Mononuclear cell (primary cell): Measurements from ENCODE around the gene PRSS38. TPM values are rescaled to one million over a fixed set of nuclear protein-coding genes. Genes with fewer than 3 reads are reported as not detected.
"Not testable (repeated sequence)": the region's sequence is repeated elsewhere in the genome, so short reads cannot be mapped to it uniquely, and the experiment has no call there.

ENCODE experiments used
- H3K27me3 ChIP-seq: 2 replicates; pipeline ENCODE4 v1.6.0; 2011; ENCODE audit warnings: low read length, control low read depth; ENCODE audit not compliant: insufficient read depth
- H3K4me1 ChIP-seq: 2 replicates; pipeline ENCODE4 v1.5.1; 2011; ENCODE audit warnings: mild to moderate bottlenecking, low read length, control low read depth; ENCODE audit not compliant: insufficient read depth
- H3K4me3 ChIP-seq: 2 replicates; pipeline ENCODE4 v1.5.1; 2011; ENCODE audit warnings: mild to moderate bottlenecking, low read length, moderate library complexity
- H3K9me3 ChIP-seq: 2 replicates; pipeline ENCODE4 v1.5.1; 2011; ENCODE audit warnings: low read depth, mild to moderate bottlenecking, control low read depth, low read length
- total RNA-seq: library from RNA; depleted of rRNA; stranded (reverse); fragments of >200 nt; gene quantifications from one replicate; pipeline ENCODE4 v1.2.3, GENCODE V29; 2012

Gene PRSS38
- total RNA-seq, 1 donor = not detected

DNA sequence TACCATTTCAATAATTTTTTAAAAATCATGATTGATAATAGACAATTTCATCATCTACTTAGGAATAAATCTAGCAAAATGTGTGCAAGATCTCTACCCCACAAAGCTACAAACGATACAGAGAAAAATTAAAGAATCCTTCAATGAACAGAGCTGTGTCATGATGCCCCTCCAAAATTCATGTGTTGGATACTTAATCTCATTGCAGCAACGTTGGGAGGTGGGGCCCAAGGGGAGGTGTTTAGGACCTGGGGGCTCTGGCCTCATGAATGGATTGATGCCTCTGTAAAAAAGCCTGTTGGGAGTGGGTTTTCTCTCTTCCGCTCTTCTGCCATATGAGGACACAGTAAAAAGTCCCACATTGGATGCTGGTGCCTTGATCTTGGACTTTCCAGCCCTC is 54.9 kb downstream of the PRSS38 start:
- Histone ChIP-seq H3K27me3 (no peaks in the 10 kb centered on the region), H3K9me3 (no peaks in the 10 kb centered on the region), H3K4me1 (peaks cover 16% of the 10 kb centered on the region), H3K4me3 (no peak overlapping the region)

DNA sequence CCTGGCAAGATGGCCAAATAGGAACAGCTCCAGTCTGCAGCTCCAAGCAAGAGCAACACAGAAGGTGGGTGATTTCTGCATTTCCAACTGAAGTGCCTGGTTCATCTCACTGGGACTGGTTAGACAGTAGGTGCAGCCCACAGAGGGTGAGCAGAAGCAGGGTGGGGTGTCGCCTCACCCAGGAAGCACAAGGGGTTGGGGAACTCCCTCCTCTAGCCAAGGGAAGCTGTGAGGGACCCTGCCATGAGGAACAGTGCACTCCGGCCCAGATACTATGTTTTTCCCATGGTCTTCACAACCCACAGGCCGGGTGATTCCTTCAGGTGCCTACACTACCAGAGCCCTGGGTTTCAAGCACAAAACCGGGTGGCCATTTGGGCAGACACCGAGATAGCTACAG is 56.4 kb downstream of the PRSS38 start:
- H3K9me3 ChIP-seq, H3K27me3 ChIP-seq, H3K4me3 ChIP-seq: not testable (repeated sequence)
- H3K4me1 ChIP-seq = peaks cover 16% of the 10 kb centered on the region

DNA sequence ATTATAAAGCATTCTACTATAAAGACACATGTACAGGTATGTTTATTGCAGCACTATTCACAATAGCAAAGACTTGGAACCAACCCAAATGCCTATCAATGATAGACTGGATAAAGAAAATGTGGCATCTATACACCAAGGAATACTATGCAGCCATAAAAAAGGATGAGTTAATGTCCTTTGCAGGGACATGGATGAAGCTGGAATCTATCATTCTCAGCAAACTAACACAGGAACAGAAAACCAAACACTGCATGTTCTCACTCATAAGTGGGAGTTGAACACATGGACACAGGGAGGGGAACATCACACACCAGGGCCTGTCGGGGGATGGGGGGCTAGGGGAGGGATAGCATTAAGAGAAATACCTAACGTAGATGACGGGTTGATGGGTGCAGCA is 62.3 kb downstream of the PRSS38 start:
- H3K4me3 ChIP-seq, H3K27me3 ChIP-seq, H3K4me1 ChIP-seq, H3K9me3 ChIP-seq: not testable (repeated sequence)

DNA sequence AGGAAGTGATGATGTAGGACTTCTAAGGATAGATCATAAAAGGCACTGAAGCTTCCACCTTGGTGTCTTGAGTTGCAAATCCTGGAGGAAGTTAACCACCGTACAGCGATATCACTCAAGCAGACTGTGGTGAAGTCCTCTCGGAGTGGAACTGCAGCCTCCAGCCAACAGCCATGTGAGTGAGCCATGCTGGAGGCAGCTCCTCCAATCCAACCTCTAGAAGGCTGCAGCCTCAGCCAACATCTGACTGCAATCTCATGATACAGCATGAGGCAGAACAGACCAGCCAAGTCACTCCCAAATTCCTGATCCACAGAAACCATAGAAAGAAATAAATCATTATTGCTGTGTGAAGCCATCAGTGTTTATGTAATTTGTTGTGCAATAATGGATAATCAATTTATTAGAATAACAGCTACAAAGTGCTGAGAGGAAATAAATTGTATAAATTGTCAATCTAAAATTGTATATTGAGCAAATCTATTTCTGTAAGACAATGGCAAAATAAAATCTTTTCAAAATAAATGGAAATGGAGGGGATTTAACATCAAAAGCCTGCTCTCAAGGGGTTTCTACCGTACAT is 65.0 kb downstream of the PRSS38 start:
- H3K27me3 ChIP-seq = no peaks in the 10 kb centered on the region
- no peak overlapping the region for H3K4me3 ChIP-seq
- peaks cover 3% of the 10 kb centered on the region for H3K4me1 ChIP-seq
- H3K9me3 ChIP-seq = no peaks in the 10 kb centered on the region

DNA sequence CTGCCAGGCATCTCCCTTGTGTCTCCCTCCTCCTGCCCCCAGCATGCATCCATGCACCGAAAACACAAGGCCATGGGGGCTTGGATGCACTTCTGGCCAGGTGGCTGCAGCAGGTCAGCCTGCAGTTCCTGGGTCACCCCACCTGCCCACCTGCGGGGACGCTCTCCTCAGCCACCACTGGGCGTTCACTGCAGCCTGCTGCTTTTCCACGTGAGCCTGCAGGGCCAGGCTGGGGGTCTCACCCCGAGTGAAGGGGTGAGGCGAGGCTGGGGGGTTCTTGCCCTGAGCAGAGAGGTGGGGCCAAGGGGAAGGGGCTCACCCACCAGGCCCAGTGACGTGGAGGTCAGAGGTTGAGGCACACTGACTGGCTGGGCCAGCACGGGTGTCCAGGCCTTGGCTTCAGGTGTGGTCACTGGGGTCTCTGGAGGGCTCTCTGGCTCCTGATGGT is 67.6 kb downstream of the PRSS38 start:
- Histone ChIP-seq H3K27me3 (no peaks in the 10 kb centered on the region), H3K9me3 (no peaks in the 10 kb centered on the region), H3K4me1 (peaks cover 21% of the 10 kb centered on the region), H3K4me3 (no peak overlapping the region)

DNA sequence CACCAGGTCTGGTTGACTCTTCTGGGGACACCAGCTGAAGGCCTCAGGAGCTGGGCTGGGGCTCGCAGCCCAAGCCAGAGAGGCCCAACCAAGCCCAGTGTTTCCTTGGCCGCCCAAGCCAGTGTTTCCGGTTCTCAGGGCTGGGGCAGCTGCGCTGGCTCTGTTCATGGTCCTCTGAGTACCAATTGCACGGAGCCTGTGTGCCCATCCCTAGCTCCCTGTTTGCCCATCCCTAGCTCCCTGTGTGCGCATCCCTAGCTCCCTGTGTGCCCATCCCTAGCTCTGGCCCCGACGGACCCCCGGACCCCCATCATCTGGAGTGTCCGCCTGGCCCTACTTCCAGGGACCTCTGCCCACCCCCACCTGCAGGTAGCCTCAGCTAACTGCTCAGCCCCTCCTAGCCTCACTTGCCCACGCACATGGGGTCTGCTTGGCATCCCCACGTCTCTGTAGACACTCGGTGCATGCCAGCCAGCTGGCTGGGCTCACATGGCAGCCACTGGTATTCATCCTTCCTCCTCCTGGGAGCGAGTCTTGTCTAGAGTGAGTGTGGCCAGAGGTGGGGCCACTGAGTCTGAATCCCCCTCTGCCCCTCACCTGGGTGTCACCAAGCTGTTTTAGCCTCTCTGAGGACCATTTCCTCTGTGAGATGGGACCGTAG is 68.3 kb downstream of the PRSS38 start:
- Histone ChIP-seq H3K27me3 (no peaks in the 10 kb centered on the region), H3K4me1 (peaks cover 21% of the 10 kb centered on the region)

DNA sequence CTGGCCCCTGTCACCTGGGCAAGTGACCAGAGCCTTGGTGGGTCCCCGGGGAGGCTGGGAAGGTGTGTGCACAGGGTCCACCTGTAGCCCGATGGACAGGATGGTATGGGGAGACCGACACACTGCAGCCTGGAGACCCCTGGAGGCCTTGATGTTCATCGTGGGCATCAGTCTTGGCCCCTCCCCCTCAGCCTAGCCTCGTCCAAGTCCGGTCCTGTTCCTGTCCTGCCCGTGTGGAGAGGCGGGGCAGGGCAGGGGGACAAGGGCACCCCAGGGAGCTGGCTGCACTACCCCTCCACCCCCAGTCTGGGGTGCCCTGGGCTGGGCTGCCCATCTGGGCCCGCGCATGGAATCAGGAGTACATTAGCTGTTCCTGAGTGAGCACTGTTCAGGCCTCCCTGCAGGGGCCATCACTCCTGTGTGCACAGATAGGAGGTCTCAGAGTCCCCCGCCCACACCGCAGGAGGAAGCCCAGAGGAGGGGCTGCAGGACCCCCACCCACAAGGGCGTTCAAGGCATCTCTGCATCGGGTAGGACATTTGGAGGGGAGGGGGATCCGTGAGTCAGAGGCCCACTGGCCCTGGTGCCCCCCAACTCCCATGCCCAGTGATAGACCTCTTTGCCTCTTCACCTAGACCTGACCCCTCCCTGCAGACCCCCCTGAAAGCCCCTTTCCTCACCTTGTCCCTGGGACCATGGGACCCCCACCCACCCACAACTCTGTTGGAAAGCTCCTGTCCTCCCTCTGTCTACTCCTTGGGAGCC is 69.1 kb downstream of the PRSS38 start:
- Histone ChIP-seq H3K27me3 (no peaks in the 10 kb centered on the region), H3K9me3 (no peaks in the 10 kb centered on the region), H3K4me3 (no peak overlapping the region), H3K4me1 (peaks cover 21% of the 10 kb centered on the region)

More for the DNA sequence above, 68.3 kb downstream of the PRSS38 start:
- Histone ChIP-seq H3K9me3 (no peaks in the 10 kb centered on the region), H3K4me3 (no peak overlapping the region)

DNA sequence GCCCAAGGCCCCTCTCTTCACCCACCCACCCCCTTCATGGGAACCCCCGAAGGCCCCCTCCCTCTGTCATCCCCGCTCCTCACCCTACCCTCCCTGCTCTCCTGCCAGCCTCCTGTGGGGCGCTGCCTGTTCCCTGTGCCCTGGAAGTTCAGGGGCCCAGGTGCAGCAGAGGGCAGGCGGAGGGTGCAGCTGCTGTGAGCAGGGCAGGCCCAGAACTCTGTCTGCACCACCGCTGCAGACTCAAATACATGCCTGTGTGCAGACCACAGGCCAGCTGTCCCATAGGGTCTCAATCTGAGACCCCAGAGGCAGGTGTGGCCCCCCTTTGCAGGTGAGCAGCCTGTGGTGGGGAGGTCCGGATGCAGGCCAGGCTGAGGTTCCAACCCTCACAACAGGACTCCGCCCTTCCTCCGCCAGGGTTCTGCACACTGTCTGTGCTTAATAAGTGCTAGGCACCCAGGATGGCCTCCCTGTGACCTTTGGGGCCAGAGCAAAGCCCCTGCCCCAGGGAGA is 69.7 kb downstream of the PRSS38 start:
- no peak overlapping the region for H3K4me3 ChIP-seq
- H3K27me3 ChIP-seq = no peaks in the 10 kb centered on the region
- H3K9me3 ChIP-seq = no peaks in the 10 kb centered on the region
- H3K4me1 ChIP-seq = peaks cover 21% of the 10 kb centered on the region

DNA sequence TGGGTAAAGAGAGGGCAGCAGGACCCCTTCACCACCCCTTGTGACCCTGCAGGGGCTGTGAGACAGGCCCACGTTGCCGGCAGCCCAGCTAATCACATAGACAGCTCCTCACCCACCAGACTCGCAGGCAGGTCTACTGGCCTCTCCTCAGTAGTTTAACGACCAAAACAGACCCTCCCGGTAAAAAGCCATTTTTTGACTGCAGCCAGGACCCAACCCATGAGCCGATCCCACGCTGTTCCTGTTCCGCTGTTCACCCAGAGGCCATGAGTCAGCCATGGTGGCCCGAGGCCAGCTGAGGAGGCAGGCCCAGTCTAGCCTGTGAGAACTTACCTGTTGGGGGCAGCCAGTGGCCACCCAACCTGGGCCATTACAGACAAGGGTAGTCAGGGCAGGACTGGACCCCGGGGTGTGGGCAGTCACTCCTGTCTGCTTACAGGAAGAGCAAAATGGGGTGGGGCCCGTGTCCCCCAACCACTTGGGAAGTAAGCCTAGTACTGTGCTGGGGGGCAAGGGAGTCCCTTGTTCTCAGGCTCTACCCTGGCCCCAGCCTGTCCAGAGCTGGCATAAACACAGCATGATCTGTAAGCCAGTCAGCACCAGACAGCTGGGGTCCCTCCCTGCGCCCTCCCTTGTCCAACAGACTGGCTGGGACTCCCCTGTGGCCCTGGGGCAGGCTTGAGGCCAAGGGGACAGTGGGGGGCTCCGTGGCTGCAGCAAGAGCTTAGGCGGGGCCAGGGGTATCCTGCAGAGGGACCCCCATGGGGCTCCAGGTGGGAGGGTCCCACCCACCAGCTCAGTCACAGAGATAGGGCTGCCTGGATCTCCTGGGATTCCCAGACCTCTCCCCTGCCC is 70.4 kb downstream of the PRSS38 start:
- peaks cover 21% of the 10 kb centered on the region for H3K4me1 ChIP-seq
- no peak overlapping the region for H3K4me3 ChIP-seq
- no peaks in the 10 kb centered on the region for H3K27me3 ChIP-seq
- no peaks in the 10 kb centered on the region for H3K9me3 ChIP-seq

DNA sequence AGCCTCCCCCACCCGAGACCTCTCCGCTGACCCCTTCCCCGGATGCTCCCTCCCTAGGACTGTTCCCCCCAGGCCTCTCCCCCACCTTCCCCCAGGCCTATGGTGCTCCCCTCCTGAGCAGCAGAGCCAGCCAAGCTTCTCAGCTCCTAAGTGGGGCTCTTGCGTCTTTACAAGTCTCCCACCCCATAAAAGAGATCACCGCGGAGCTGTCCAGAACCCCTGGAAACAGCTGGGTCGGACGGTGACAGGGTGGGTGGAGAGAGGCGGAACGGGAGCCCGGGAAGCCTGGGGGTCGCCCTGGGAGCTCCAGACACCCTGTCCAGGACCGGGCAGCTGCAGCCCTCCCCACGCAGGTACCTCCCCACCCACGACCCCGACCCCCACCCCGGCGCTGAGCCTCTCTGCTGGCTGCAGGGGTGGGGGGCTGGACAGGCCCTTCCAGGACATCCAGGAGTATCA is 71.1 kb downstream of the PRSS38 start:
- Histone ChIP-seq H3K4me1 (peaks cover 21% of the 10 kb centered on the region), H3K4me3 (no peak overlapping the region), H3K9me3 (no peaks in the 10 kb centered on the region), H3K27me3 (no peaks in the 10 kb centered on the region)

DNA sequence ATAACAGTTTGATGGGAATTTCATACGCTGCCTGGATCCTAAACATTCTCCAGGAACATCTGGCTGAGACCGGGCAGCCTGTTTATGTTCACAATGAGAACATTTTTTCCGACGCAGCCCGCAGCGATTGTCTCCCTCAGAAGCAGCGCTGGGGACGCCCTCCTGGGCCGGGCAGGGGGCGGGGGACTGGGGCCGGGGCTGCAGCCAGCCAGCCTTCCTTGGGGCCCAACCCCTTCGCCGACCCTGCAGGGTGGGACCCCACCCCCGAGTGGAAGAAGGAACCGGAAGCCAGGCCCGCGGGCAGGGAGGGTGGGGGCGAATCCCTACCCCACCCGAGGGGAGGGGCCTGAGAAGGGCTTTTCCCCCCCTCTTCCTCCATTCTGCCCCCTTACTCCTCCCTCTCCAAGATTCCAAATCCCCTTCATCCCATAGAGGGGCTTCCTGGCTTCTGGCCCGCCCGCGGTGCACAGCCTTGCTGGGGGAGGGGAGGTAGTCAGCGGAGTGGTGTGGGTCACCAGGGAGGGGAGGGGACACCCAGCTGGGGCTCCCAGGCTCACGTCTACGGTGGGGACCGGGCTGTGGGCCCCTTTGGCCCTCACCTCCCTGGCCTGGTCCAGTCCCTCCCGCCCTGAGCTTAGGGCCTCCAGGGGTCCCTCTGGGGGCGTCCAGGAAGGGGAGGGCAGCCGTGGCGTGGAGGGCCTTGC is 71.7 kb downstream of the PRSS38 start:
- H3K4me1 ChIP-seq = peaks cover 21% of the 10 kb centered on the region
- H3K4me3 ChIP-seq = peak overlapping the region; percentile 15
- no peaks in the 10 kb centered on the region for H3K9me3 ChIP-seq
- H3K27me3 ChIP-seq = no peaks in the 10 kb centered on the region

DNA sequence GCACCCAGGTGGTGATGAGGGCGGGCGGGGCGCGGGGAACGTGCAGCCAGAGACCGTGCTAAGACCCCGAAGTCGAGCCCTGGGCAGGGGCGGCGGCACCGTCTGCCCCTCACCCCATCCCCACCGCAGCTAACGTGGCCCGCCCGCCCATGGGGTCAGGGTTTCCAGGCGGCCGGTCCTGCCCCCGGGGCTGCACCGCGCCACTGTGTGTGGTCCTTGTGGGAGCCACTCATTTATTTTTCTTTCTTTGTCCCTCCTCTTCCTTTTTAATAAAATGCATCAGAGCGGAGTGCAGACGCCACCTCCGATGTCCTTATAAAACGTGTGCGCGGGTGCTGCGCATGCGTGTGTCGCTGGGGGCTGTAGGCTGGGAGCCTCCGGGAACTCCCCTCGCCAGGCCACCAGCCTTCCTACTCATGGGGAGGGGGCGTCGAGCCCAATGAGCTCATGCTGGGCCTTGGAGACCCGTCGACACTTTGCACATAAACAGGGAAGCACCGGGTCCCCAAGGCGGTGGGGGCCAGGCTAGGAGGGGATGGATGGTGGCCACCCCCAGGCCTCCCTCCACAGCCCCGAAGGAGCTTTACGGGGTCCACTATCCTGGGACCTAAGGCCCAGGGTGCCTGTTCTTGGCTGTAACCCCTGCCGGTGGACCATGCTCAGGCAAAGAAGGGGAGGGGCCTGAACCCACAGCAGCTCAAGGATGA is 72.4 kb downstream of the PRSS38 start:
- Histone ChIP-seq H3K4me1 (peaks cover 21% of the 10 kb centered on the region), H3K27me3 (no peaks in the 10 kb centered on the region), H3K4me3 (no peak overlapping the region), H3K9me3 (no peaks in the 10 kb centered on the region)

DNA sequence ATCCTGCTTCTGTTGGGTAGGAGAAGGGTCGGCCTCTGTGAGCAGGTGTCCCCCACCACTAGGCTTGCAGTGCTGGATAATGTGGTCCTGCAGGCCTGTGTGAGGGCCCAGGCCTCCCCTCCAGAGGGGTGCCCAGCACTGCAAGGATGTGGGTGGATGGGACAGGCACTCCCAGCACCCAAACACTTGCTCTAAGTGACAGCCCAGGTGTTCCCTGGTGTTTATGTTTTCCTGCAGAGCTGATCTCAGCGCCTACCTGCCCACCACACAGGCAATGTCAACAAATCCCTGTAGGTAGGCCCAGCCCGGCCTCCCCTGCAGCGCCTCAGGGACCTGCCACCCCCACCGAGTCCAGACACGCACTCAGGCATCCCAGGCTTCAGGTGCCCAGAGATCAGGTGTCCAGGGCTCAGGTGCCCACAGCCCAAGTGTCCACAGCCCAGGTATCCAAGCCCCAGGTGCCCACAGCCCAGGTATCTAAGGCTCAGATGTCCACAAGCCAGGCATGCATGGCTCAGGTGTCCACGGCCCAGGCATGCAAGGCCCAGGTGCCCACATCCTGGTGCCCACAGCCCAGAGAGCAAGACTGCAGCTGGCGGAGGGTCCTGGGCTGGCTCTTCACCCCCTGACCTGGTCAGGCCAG is 73.0 kb downstream of the PRSS38 start:
- H3K4me3 ChIP-seq = no peak overlapping the region
- no peaks in the 10 kb centered on the region for H3K27me3 ChIP-seq
- no peaks in the 10 kb centered on the region for H3K9me3 ChIP-seq
- H3K4me1 ChIP-seq = peaks cover 21% of the 10 kb centered on the region
